Gastroesophageal sphincter (tissue), 3 donors: ENCODE data around the gene TBL3.

ENCODE experiments used
- EP300 ChIP-seq: sonication (generic); formaldehyde crosslinking; IDR thresholded peaks from one replicate; pipeline ENCODE4 v1.6.1; 2017; ENCODE audit warnings: antibody characterized with exemption, mild to moderate bottlenecking
- POLR2A ChIP-seq, 2 donors: fragments of 450-650 bp; IDR thresholded peaks; one replicate each; pipeline ENCODE4 v1.6.1; 2017; ENCODE audit warnings: antibody characterized with exemption in 2 of 2, mild to moderate bottlenecking in 2 of 2, moderate library complexity in 1 of 2
- POLR2AphosphoS5 ChIP-seq: sonication (generic); formaldehyde crosslinking; IDR thresholded peaks from one replicate; pipeline ENCODE4 v1.6.1; 2017; ENCODE audit warnings: antibody characterized with exemption
- TF ChIP-seq, protein P1 (sequence below), 4 experiments: fragments of 200-600 bp in 2 of 4; fragments of 450-650 bp in 2 of 4; sonication (generic) in 1 of 4; IDR thresholded peaks; one replicate each; pipeline ENCODE4 v1.5.1; 2017 to 2019; ENCODE audit warnings: antibody characterized with exemption in 4 of 4, mild to moderate bottlenecking in 2 of 4, moderate library complexity in 2 of 4

- TF ChIP-seq, protein P1, sequence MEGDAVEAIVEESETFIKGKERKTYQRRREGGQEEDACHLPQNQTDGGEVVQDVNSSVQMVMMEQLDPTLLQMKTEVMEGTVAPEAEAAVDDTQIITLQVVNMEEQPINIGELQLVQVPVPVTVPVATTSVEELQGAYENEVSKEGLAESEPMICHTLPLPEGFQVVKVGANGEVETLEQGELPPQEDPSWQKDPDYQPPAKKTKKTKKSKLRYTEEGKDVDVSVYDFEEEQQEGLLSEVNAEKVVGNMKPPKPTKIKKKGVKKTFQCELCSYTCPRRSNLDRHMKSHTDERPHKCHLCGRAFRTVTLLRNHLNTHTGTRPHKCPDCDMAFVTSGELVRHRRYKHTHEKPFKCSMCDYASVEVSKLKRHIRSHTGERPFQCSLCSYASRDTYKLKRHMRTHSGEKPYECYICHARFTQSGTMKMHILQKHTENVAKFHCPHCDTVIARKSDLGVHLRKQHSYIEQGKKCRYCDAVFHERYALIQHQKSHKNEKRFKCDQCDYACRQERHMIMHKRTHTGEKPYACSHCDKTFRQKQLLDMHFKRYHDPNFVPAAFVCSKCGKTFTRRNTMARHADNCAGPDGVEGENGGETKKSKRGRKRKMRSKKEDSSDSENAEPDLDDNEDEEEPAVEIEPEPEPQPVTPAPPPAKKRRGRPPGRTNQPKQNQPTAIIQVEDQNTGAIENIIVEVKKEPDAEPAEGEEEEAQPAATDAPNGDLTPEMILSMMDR (IDR thresholded peaks at IDR 0.05), result peak in 3 of 4 experiments; percentile 11 to 26 (median 20)
- TF ChIP-seq POLR2AphosphoS5 (peak; percentile 88), POLR2A (IDR thresholded peaks at IDR 0.05) (peak; percentile 89 to 93), EP300 (no peak)
Measured at GRCh38 chr16:2009791-2010510, 38.1 kb downstream of the TBL3 start, which contains the start of gene ZNF598.
